ENCODE results near the gene HRCT1. TPM values are rescaled to one million over a fixed set of nuclear protein-coding genes. Genes with fewer than 3 reads are reported as not detected.

The HRCT1 gene
- total RNA-seq: 1 to 10 TPM in 2 of 7 donors, under 1 TPM in 1, not detected in 4; 0.65 to 2.5 (median 1.6) TPM
- polyA plus RNA-seq: 1 to 10 TPM in 1 of 3 donors, under 1 TPM in 2; 0.52 to 1.1 (median 0.70) TPM
- long read RNA-seq, donor 1: 0 reads
- long read RNA-seq, donor 2, partial matches to known transcripts: 0 of 1 reads
- long read RNA-seq, donor 2, other reads (novel, unspliced or antisense): 0 of 1 reads

DNA sequence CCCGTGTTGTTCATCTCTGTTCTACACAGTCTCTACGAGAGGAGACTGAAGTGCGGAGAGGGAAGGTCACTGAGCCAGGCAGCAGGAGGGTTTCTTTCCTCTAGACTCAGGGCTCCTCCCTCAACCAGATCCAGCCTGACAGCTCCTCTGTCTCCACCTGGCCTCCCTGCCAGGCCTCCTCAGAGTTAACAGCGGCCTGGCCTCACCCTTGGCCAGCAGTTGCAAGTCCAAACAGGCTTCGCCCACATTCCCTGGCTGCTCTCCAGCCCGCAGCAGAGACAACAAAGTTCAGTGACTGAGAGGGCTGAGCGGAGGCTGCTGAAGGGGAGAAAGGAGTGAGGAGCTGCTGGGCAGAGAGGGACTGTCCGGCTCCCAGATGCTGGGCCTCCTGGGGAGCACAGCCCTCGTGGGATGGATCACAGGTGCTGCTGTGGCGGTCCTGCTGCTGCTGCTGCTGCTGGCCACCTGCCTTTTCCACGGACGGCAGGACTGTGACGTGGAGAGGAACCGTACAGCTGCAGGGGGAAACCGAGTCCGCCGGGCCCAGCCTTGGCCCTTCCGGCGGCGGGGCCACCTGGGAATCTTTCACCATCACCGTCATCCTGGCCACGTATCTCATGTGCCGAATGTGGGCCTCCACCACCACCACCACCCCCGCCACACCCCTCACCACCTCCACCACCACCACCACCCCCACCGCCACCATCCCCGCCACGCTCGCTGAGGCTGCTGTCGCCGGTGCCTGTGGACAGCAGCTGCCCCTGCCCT, at the start of gene HRCT1:
Gene HRCT1 (plus strand): TSS at position 291 of the 768 bp plus-strand sequence. CDS start 86 bp downstream, at position 377.
- peak; percentile 88 for DNase-seq
- no peaks in the 10 kb centered on the region for H3K36me3 ChIP-seq
- H3K27ac ChIP-seq: peak within 1 kb of the TSS; percentile 54 to 82 (median 78)
- TF ChIP-seq POLR2A (IDR thresholded peaks at IDR 0.05): no peak
- TF ChIP-seq POLR2AphosphoS5 (IDR thresholded peaks at IDR 0.05): peak; percentile 56 to 75 (median 66)
- WGBS, 5 donors: 62 to 76% (median 71%) methylated on average over 27 to 29 of the region's 30 CpGs
- H3K4me3 ChIP-seq: no peak within 1 kb of the TSS
- peaks cover 57 to 85% (median 79%) of the 10 kb centered on the region in 6 donors for H3K4me1 ChIP-seq
- intact Hi-C loops (cut with DNase I; ENCODE audit: low total_unique reads): loop anchor here (10.0 kb wide), 1 partner anchor 119 kb away; no protein-coding TSS in a partner anchor
- H3K9me3 ChIP-seq: no peaks in the 10 kb centered on the region
- H3K27me3 ChIP-seq (replicated peaks in 1 of 7): peaks cover 0 to 19% (median 0%) of the 10 kb centered on the region in 7 donors

DNA sequence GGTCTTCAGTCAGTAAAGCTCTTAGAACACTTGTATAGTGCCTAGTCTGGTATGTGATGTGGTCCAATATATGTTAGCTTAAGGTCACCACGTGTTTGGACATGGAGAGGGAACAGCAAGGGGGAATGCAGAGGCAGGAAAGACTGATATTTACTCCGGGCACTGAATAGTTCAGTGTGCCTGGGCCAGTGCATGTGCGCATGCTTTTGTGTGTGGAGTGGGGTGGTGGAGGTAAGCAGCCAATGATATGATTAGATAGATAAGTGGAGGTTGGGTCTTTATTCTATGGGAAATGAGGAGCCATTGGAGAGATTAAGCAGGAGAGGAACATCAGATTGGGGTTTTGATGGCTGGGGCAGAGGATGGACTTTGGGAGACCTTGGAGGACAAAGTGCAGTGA, 49.8 kb upstream of the HRCT1 start:
- Histone ChIP-seq H3K9me3 (no peaks in the 10 kb centered on the region), H3K36me3 (no peaks in the 10 kb centered on the region), H3K4me3 (no peak overlapping the region), H3K4me1 (peaks cover 0 to 11% (median 0%) of the 10 kb centered on the region in 6 donors), H3K27me3 (replicated peaks in 1 of 7) (peaks cover 0 to 32% (median 0%) of the 10 kb centered on the region in 7 donors), H3K27ac (no peak overlapping the region)
- no peak for DNase-seq
- intact Hi-C loops (cut with DNase I; ENCODE audit: low total_unique reads): no loop called here
- 71 to 82% (median 76%) methylated on average over 3 of the region's 3 CpGs for WGBS, 5 donors
- TF ChIP-seq POLR2A (IDR thresholded peaks at IDR 0.05): no peak
- TF ChIP-seq, protein P1, sequence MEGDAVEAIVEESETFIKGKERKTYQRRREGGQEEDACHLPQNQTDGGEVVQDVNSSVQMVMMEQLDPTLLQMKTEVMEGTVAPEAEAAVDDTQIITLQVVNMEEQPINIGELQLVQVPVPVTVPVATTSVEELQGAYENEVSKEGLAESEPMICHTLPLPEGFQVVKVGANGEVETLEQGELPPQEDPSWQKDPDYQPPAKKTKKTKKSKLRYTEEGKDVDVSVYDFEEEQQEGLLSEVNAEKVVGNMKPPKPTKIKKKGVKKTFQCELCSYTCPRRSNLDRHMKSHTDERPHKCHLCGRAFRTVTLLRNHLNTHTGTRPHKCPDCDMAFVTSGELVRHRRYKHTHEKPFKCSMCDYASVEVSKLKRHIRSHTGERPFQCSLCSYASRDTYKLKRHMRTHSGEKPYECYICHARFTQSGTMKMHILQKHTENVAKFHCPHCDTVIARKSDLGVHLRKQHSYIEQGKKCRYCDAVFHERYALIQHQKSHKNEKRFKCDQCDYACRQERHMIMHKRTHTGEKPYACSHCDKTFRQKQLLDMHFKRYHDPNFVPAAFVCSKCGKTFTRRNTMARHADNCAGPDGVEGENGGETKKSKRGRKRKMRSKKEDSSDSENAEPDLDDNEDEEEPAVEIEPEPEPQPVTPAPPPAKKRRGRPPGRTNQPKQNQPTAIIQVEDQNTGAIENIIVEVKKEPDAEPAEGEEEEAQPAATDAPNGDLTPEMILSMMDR (IDR thresholded peaks at IDR 0.05 in 8 of 11, conservative IDR thresholded peaks at IDR 0.05 in 3 of 11): no peak
- TF ChIP-seq POLR2AphosphoS5 (IDR thresholded peaks at IDR 0.05): no peak

DNA sequence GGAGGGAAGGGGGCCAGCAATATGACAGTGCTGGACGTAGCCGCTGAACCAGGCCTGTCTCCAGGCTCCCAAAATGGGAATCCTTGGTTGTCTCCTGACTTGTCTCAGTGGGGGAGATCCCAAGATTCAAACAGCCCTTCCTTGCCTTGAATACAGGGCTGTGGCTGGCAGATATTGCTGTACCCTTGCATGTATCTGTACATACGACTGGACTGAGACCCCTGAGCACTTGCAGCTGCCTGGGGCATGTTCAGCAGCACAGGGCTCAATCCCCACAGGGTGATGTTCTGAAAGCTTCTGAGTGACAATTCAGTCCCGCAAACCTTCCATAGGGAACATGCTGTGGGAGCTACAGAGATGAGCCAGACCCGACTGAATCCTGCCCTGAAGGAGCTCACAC, 49.1 kb upstream of the HRCT1 start:
- no peak for DNase-seq
- WGBS, 5 donors: 82 to 96% (median 88%) methylated on average over 4 to 5 of the region's 5 CpGs
- intact Hi-C loops (cut with DNase I; ENCODE audit: low total_unique reads): no loop called here

DNA sequence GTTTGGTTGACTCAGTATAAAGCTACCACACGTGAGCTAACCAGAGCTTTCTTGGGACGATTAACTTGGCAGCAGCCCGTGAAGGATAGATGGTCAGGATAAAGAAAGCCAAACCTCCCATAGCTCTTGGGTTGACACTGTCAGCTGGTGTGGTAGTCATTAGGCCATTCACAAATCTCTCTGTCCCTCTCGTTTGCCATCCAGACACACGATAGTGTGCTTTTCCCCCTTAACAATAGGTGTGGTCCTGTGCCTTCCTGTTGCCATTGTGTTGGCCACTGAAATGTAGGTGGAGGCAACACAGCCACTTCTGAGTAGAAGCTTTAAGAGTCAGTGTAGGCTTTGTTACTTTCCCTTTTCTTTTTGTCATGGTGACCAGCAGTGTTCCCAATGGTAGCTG, 47.5 kb upstream of the HRCT1 start:
- 62 to 81% (median 78%) methylated on average over 5 of the region's 5 CpGs for WGBS, 5 donors
- intact Hi-C loops (cut with DNase I; ENCODE audit: low total_unique reads): no loop called here
- Histone ChIP-seq H3K4me3 (no peak overlapping the region), H3K27me3 (replicated peaks in 1 of 7) (peaks cover 0 to 43% (median 0%) of the 10 kb centered on the region in 7 donors), H3K27ac (no peak overlapping the region), H3K36me3 (no peaks in the 10 kb centered on the region), H3K9me3 (no peaks in the 10 kb centered on the region), H3K4me1 (peaks cover 0 to 11% (median 0%) of the 10 kb centered on the region in 6 donors)
- TF ChIP-seq POLR2A (IDR thresholded peaks at IDR 0.05) (no peak), POLR2AphosphoS5 (IDR thresholded peaks at IDR 0.05) (no peak)
- TF ChIP-seq, protein P1 (IDR thresholded peaks at IDR 0.05 in 8 of 11, conservative IDR thresholded peaks at IDR 0.05 in 3 of 11): no peak
- no peak for DNase-seq

More for the DNA sequence above, 49.1 kb upstream of the HRCT1 start:
- no peak overlapping the region for H3K27ac ChIP-seq
- no peak overlapping the region for H3K4me3 ChIP-seq
- H3K36me3 ChIP-seq: no peaks in the 10 kb centered on the region
- TF ChIP-seq POLR2AphosphoS5 (IDR thresholded peaks at IDR 0.05) (no peak), POLR2A (IDR thresholded peaks at IDR 0.05) (no peak)
- TF ChIP-seq, protein P1 (IDR thresholded peaks at IDR 0.05 in 8 of 11, conservative IDR thresholded peaks at IDR 0.05 in 3 of 11): no peak
- no peaks in the 10 kb centered on the region for H3K9me3 ChIP-seq
- peaks cover 0 to 38% (median 0%) of the 10 kb centered on the region in 7 donors for H3K27me3 ChIP-seq (replicated peaks in 1 of 7)
- peaks cover 0 to 11% (median 0%) of the 10 kb centered on the region in 6 donors for H3K4me1 ChIP-seq

Measured in spleen (tissue), 13 donors.